ENCODE measurements around the gene ANO1.

GRCh38 chr11:70107191-70107590 is 29.1 kb downstream of the ANO1 start:
- TF ChIP-seq CTCF (IDR thresholded peaks at IDR 0.05) (no peak), EP300 (IDR thresholded peaks at IDR 0.05) (no peak), POLR2A (IDR thresholded peaks at IDR 0.05) (no peak)
